ENCODE data around the gene CCDC85C. TPM values are rescaled to one million over a fixed set of nuclear protein-coding genes. Genes with fewer than 3 reads are reported as not detected.

Gene CCDC85C
- total RNA-seq, 1 experiment from 2014 or later: 33.2 TPM

- no peak for TF ChIP-seq CTCF (conservative IDR thresholded peaks at IDR 0.05)
- no CpG with 5 or more reads among the region's 28 CpGs for WGBS (ENCODE audit: extremely low coverage, insufficient read length, low lambda C conversion rate)
- no peaks in the 10 kb centered on the region; a peak in 1 of 7 replicates for H3K36me3 Mint-ChIP-seq (ENCODE audit: insufficient read depth in 1 of 3, low read depth in 3 of 3)
- H2BK5ac ChIP-seq (ENCODE audit: insufficient read length, low read length): no peak overlapping the region
- H3K9me3 ChIP-seq (ENCODE audit: control insufficient read depth, low read depth, low read length): no peaks in the 10 kb centered on the region
- H3K4me1 Mint-ChIP-seq: peaks cover 26 to 61% of the 10 kb centered on the region in 2 experiments
- H3K23ac ChIP-seq (ENCODE audit: insufficient read length, low read depth, low read length): no peak overlapping the region
- H3K79me2 ChIP-seq (ENCODE audit: insufficient read depth, low read length): no peaks in the 10 kb centered on the region; the same call in 1 of the 2 replicates
- H2AFZ ChIP-seq (ENCODE audit: low read length): no peak overlapping the region
- H2BK20ac ChIP-seq (ENCODE audit: low read depth, low read length, poor library complexity, severe bottlenecking): no peak overlapping the region
- H3K27ac Mint-ChIP-seq: peak overlapping the region in 2 of 3 experiments; percentile 77 to 79; a peak in 3 of 7 replicates
- no peak overlapping the region for H3K4ac ChIP-seq (ENCODE audit: low read depth, low read length)
- no peak overlapping the region for H3K27ac ChIP-seq (ENCODE audit: insufficient read length, low read depth, low read length)
- no peak overlapping the region for H2AK5ac ChIP-seq (ENCODE audit: insufficient read length, low read length)
- peaks cover 5% of the 10 kb centered on the region for H3K79me1 ChIP-seq (ENCODE audit: insufficient read depth, low read depth, low read length, poor library complexity, severe bottlenecking)
- no peaks in the 10 kb centered on the region for H4K20me1 ChIP-seq (ENCODE audit: control insufficient read depth, insufficient read depth, insufficient read length)
- no peak overlapping the region for H4K5ac ChIP-seq (ENCODE audit: insufficient read length, low read depth, low read length)
- H3T11ph ChIP-seq (ENCODE audit: low read length): no peak overlapping the region
- peaks cover 2% of the 10 kb centered on the region; the same call in 1 of the 2 replicates for H3K4me1 ChIP-seq (ENCODE audit: insufficient read depth, low read length)
- H3K27me3 Mint-ChIP-seq (ENCODE audit: low read depth): no peaks in the 10 kb centered on the region
- H3K23me2 ChIP-seq (ENCODE audit: insufficient read length, low read depth, low read length, poor library complexity, severe bottlenecking): no peaks in the 10 kb centered on the region
- no peak for DNase-seq
- H3K4me2 ChIP-seq (ENCODE audit: insufficient read depth, insufficient read length, low read length): no peak overlapping the region
- no peak overlapping the region for H4K8ac ChIP-seq (replicated peaks; ENCODE audit: insufficient read length, low read depth, low read length)
- no peak overlapping the region for H2BK120ac ChIP-seq (ENCODE audit: low read depth, low read length, poor library complexity, severe bottlenecking)
- no peak overlapping the region for H3K4me3 Mint-ChIP-seq
- H2BK15ac ChIP-seq (ENCODE audit: low read depth, low read length): no peak overlapping the region
- H4K91ac ChIP-seq (ENCODE audit: insufficient read length, low read depth, low read length): no peak overlapping the region
- H3K9ac ChIP-seq (ENCODE audit: extremely low read depth, insufficient read length, low read length): no peak overlapping the region
- no peaks in the 10 kb centered on the region for H3K27me3 ChIP-seq (ENCODE audit: insufficient read depth, low read length)
- no peak overlapping the region for H3K56ac ChIP-seq (ENCODE audit: insufficient read length, low read depth, low read length)
- H3K18ac ChIP-seq (ENCODE audit: insufficient read length, low read depth, low read length): no peak overlapping the region
- 0 out of 2 replicates have a peak overlapping the region, but pooled peaks have one; percentile 58 for H3K14ac ChIP-seq (ENCODE audit: insufficient read depth, low read length)
- no peaks in the 10 kb centered on the region for H3K9me3 Mint-ChIP-seq
- no peak overlapping the region for H2BK12ac ChIP-seq (ENCODE audit: insufficient read length, low read depth, low read length)
Measured at GRCh38 chr14:99590746-99591555, 13.1 kb downstream of the CCDC85C start.
